NCI-H446 (cell line): Measurements from ENCODE around the gene C11orf24.
A peak's percentile ranks its signal among the peaks of the same experiment; 100 is the strongest.

ENCODE experiments used
- DNase-seq, 2 experiments: peaks; one replicate each; lab custom pipeline; 2025; lab: John Stamatoyannopoulos, UW

Gene C11orf24

GRCh38 chr11:68270196-68271022 is 1.4 kb downstream of the C11orf24 start:
- DNase-seq = no peak

- no peak for DNase-seq
Observed at GRCh38 chr11:68269414-68270081, 2.2 kb downstream of the C11orf24 start.

DNA sequence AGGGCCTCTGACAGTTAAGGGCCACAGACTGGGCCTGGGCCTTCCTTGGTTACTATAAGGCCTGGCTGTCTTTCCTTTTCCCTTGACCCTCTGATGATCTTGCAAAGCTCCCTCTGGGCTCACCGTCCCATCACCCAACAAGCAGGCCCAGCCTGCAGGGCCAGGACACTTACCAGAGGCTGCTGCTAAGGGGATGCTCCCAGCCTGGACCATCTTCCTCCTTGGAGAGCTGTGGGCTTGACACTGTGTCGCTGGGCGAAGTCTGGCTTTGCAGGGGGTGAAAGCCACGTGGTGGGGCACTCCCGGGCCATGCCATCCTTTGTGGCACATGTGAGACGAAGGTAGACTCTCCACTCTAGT is 3.9 kb downstream of the C11orf24 start:
- DNase-seq = no peak

- no peak for DNase-seq
Observed at GRCh38 chr11:68266936-68267880, 4.6 kb downstream of the C11orf24 start.

- DNase-seq = no peak
Observed at GRCh38 chr11:68266121-68266891, 5.5 kb downstream of the C11orf24 start.

DNA sequence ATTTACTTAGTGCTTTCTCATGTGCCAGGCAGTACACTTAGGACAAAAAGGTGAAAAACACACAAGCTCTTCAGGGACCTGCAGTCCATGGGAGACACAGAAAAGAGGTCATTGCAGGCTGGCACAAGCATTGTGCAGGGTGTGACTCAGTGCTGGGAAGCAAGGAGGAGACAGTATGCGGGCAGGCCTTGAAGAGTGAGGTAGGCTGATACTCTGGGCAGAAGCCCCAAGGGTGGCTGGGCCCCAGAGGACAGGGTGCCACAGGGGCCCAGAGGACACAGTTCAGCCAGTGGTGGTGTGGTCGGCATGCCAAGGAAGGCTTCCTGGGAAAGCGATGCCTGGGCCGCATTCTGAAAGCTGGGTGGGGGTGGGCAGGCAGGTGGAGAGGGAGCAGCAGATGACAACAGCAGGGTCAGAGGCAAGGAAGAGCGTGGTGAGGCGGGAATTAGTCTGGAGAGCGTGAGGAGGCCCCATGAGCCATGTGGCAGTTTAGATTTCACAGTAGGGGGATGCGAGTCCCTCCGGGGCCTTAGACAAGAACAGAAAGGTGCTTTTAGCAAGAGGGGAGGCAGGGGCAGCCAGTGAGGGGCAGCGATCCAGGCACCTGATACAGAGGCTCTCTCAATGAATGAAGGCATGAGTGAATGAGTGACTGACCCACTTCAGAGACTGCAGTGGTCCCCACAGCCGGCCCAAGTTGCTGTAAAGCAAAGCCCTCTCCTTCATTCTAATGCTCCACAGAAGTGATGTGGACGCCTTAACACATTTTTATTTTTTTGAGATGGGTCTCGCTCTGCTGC is 6.8 kb downstream of the C11orf24 start:
- DNase-seq = no peak

DNA sequence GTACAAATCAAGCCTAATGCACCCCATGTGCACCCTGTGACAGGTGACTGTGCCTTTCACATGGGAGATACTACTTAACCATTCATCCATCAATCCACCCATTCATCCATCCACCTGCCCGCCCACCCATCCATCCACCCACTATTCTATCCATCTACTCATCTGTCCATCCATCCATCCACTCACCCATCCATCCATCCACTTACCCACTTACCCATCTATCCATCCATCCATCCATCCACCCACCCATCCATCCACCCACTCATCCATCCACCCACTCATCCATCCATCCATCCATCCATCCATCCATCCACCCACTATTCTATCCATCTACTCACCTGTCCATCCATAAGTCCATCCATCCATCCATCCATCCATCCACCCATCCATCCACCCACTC is 7.5 kb downstream of the C11orf24 start:
- no peak for DNase-seq

- DNase-seq = no peak
Observed at GRCh38 chr11:68263444-68264035, 8.2 kb downstream of the C11orf24 start.

GRCh38 chr11:68262544-68262827 is 9.3 kb downstream of the C11orf24 start:
- no peak for DNase-seq

DNA sequence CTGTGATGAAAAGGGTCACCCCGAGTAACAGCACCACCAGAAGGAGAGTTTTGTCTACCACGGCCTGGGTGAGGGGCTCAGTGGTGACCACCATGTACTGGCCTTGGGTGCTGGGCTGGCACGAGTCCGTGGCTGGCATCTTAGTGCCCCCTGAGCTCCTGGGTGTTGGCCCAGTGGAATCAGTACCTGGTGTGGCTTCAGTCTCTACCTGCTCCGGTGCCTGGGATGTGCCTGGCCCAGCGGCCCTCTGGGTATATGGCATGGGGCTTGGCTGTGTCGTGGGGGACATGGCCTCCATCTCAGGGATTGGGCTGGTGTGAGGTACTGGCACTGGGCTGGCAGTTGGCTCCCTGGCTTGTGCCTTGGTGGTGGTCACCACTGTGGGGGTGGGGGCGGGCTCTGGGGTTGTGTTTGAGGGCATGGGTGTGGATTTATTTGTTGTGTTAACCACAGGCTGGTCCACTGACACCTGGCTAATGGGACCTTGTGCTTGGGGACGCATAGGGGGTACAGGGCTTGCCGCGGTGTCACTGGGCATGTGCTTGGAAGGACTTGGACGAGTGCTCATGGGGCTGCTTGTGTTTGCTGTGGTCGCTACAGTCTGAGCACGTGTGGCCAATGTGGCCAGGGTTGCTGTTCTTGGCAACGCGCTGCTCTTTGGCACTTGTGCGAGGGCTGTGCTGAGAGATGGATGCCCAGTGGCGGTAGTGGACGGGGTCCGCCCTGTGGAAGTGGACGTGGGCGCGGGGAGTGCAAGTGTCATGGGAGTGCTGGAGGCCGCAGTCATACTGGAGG is 9.8 kb downstream of the C11orf24 start:
- no peak for DNase-seq

- DNase-seq = no peak
Observed at GRCh38 chr11:68261006-68261405, 10.8 kb downstream of the C11orf24 start.

DNA sequence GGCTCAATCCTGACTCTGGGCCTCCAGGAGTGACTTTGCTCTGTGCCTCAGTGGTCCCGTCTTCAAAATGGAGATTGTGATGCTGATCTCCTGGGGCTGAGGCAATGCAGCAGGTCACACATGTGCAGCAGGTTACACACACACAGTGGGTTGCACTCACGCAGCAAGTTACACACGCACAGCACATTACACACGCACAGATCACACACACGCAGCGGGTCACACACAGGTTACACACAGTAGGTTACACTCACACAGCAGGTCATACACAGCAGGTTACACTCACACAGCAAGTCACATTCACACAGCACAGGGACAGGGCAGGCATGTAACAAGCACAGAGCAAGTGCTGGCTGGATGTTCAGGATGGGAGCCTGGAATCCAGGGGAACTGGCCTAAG is 11.3 kb downstream of the C11orf24 start:
- DNase-seq = no peak

DNA sequence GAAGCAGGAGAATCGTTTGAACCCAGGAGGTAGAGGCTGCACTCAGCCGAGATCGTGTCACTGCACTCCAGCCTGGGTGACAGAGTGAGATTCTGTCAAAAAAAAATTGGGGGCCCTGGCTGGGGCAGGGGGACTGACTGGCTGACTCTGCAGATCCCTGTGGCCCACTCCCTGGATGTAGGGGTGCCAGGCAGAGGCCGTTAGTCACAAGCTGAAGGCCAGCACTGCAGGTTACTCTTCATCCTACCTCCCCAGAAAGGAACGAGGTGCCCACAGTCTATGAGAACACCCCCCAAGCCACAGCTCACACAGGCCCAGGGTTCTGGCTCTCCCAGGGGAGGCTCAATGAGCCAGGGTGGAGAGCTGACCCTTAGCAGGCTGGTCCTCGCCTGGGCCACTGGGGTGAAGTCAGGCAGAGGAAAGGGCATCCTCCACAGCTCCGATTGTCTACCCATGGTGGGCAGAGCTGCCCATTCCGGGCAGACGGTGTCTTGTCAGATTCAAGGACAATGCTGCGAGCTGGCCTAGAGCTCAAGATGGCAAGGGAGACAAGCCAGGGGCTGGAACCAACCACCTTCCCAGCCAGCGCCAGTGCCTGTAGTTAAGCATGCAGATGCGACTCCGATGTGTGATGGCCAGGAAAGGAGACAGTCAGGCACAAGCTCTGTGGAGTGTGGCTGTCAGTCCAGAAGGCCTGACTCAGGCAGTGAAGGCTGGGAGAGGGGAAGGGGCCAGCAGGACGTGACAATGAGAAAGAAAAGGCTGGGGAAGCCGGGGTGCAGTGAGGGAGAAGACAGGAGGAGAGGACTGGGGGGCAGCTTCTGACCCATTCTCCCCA is 12.4 kb downstream of the C11orf24 start:
- DNase-seq = no peak

DNA sequence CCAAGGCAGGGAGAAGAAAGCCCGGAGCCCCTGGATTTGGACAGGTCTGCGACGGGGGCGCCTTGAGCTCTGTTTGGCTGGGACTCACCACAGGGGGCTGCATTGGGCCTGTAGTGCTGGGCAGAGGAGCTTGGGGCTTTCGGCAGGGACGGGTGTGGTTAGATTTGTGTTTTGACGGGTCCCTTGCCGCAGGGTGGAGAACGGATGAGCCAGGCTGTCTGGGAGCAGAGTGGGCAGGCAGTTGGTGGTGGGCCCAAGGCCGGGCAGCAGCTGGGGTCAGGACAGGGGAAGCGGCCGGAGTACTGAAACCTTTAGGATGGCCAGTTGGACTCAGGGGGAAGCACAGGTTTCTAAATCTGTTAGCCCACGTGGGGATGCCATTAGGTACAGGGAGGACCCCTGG is 13.4 kb downstream of the C11orf24 start:
- DNase-seq = no peak

DNA sequence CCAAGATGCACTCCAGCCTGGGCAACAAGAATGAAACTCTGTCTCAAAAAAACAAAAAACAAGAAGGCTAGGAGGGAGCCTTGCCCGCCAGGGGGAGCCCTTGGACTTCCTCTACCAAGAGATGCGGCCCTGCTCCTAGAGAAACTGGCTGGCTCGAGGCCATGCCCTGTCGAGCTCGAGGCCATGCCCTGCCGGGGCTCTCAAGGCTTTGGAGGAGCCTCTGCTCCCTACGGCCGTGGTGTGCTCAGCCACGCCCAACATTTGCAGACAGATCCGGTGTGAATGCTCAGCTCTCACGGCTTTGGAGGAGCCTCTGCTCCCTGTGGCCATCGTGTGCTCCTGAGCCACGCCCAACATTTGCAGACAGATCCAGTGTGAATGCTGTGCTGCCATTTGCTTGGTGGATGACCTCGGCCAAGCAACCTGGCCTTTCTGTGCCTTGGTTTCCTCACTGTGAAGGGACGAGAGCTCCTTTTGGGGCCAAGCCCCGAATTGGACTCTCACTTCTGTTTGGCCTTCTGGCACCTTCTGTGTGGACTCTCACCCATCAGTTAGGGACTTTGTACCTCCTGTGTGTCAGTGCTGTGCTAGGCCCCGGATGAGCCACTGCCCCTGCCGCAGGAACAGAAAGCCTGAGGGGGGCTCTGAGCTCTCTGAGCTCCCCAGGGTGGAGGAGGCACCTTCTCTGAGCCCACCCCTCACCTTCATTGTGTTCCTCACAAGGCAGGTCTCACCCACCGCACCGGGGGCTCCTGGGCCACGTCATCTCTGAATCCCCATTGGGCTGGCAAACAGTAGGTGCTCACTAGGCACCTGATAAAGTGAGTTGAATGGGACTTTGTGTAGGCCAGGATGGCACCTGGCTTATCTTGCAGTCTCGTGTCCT is 14.1 kb downstream of the C11orf24 start:
- DNase-seq = peak; percentile 81 to 95

- DNase-seq = no peak
Observed at GRCh38 chr11:68256331-68256741, 15.4 kb downstream of the C11orf24 start.

GRCh38 chr11:68255526-68255925 is 16.2 kb downstream of the C11orf24 start:
- DNase-seq = no peak

DNA sequence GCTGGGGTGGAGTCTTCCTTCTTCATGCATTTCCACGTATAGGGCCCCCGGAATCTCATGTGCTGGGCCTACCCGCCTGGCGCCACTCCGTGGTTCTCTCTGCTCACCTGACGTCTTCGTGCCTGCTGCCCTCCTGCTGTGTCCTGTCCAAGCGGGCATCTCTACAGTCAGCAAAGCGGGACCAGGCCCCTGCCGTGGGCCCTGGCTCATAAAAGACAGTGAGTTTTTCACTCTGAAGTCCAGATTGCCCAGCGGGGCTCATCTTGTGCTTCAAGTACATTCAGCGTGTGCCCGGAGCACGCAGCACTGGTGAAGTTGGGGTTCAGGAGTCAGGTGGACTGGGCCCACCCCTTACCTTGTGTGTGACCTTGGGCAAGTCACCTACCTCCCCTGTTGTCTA is 17.4 kb downstream of the C11orf24 start:
- DNase-seq = no peak
